H1 (cell line): ENCODE results near the gene ATP7B. TPM values are rescaled to one million over a fixed set of nuclear protein-coding genes. Genes with fewer than 3 reads are reported as not detected.

Source experiments
- CTCF ChIA-PET: fragments of 300-600 bp; sonication (Branson Sonifier 250); formaldehyde crosslinking; loops from one replicate; lab custom pipeline; 2021; ENCODE audit not compliant: partially characterized antibody; lab: Charles Lee
- POLR2A ChIA-PET: fragments of 300-600 bp; sonication (Branson Sonifier 250); formaldehyde crosslinking; loops from one replicate; lab custom pipeline; 2021; ENCODE audit warnings: inconsistent platforms; ENCODE audit not compliant: partially characterized antibody; lab: Charles Lee
- DNase-seq, 2 experiments: peaks; one replicate each; pipeline versions ENCODE4 v3.0.0 to v3.0.0-alpha.2; 2010 to 2022; ENCODE audit warnings: low spot score in 2 of 2, low read depth in 1 of 2, mixed read lengths in 1 of 2
- FAIRE-seq: peaks from 2 replicates; lab custom pipeline; 2011; peaks lifted over from hg19 to GRCh38; lab: Jason Lieb, UNC
- H2AFZ ChIP-seq: 2 replicates; pipeline ENCODE4 v1.8.1; 2012; ENCODE audit warnings: low read length, inconsistent platforms
- H2AK5ac ChIP-seq: 2 replicates; pipeline ENCODE4 v1.6.1; 2013; ENCODE audit warnings: low read depth, low read length
- H2BK120ac ChIP-seq: replicated peaks from 2 replicates; pipeline ENCODE3; 2013; ENCODE audit warnings: low read depth, low read length, inconsistent platforms
- H2BK12ac ChIP-seq: 2 replicates; pipeline ENCODE4 v1.6.1; 2013; ENCODE audit warnings: low read depth, low read length
- H2BK15ac ChIP-seq: 2 replicates; pipeline ENCODE4 v1.6.1; 2013; ENCODE audit warnings: low read length
- H2BK20ac ChIP-seq: 2 replicates; pipeline ENCODE4 v1.6.1; 2013; ENCODE audit warnings: low read length
- H2BK5ac ChIP-seq: 2 replicates; pipeline ENCODE4 v1.6.1; 2013; ENCODE audit warnings: low read depth, low read length
- H3K14ac ChIP-seq: 2 replicates; pipeline ENCODE4 v1.6.1; 2013; ENCODE audit warnings: inconsistent platforms; ENCODE audit not compliant: insufficient read length
- H3K18ac ChIP-seq: 2 replicates; pipeline ENCODE4 v1.6.1; 2013; ENCODE audit warnings: low read length; ENCODE audit errors: extremely low read depth
- H3K23ac ChIP-seq: 2 replicates; pipeline ENCODE4 v1.6.1; 2013; ENCODE audit warnings: inconsistent platforms; ENCODE audit not compliant: insufficient read length
- H3K23me2 ChIP-seq: 2 replicates; pipeline ENCODE4 v1.6.1; 2013; ENCODE audit warnings: low read depth, low read length
- H3K27ac ChIP-seq: 2 replicates; pipeline ENCODE4 v1.6.1; 2011; ENCODE audit warnings: low read depth, low read length, inconsistent platforms
- H3K27me3 ChIP-seq, 4 experiments: replicated peaks in 1 of 4; 1 replicate in 1 of 4; 2 replicates in 3 of 4; pipeline versions ENCODE4 v1.6.1 to v1.8.1; 2011 to 2013; ENCODE audit warnings: low read length in 3 of 4, mild to moderate bottlenecking in 3 of 4, inconsistent platforms in 2 of 4, mixed read lengths in 2 of 4, moderate library complexity in 1 of 4; ENCODE audit not compliant: control insufficient read depth in 3 of 4, insufficient read depth in 3 of 4; ENCODE audit errors: extremely low read depth in 1 of 4
- H3K36me3 ChIP-seq, 4 experiments: 2 replicates each; pipeline versions ENCODE4 v1.6.1 to v1.8.1; 2011 to 2013; ENCODE audit warnings: mild to moderate bottlenecking in 4 of 4, low read length in 3 of 4, moderate library complexity in 2 of 4, control low read depth in 1 of 4, inconsistent platforms in 1 of 4; ENCODE audit not compliant: insufficient read depth in 4 of 4, control insufficient read depth in 2 of 4
- H3K4ac ChIP-seq: replicated peaks from 2 replicates; pipeline ENCODE3; 2013; ENCODE audit warnings: low read length, low read depth, mixed read lengths, inconsistent platforms; ENCODE audit not compliant: insufficient read length
- H3K4me1 ChIP-seq, 4 experiments: replicated peaks in 1 of 4; 1 replicate in 1 of 4; 2 replicates in 3 of 4; pipeline versions ENCODE4 v1.6.1 to v1.8.1; 2011 to 2013; ENCODE audit warnings: low read length in 3 of 4, inconsistent platforms in 2 of 4, mixed read lengths in 1 of 4; ENCODE audit not compliant: insufficient read depth in 4 of 4, control insufficient read depth in 3 of 4
- H3K4me2 ChIP-seq, 2 experiments: 2 replicates each; pipeline versions ENCODE4 v1.6.1 to v1.8.1; 2011 to 2013; ENCODE audit warnings: low read depth in 2 of 2, low read length in 2 of 2, control low read depth in 1 of 2, inconsistent platforms in 1 of 2, mild to moderate bottlenecking in 1 of 2; ENCODE audit not compliant: insufficient read depth in 1 of 2
- H3K4me3 ChIP-seq, 4 experiments: fragments of 200-600, 300-600 bp in 1 of 4; sonication (generic), shearing (Covaris generic), sonication (Bioruptor Twin) in 1 of 4; 2 replicates each; pipeline versions ENCODE4 v1.5.1 to v1.8.1; 2011 to 2016; ENCODE audit warnings: low read length in 4 of 4, low read depth in 3 of 4, control low read depth in 2 of 4, inconsistent platforms in 2 of 4, mild to moderate bottlenecking in 2 of 4, mixed read lengths in 1 of 4, moderate library complexity in 1 of 4; ENCODE audit not compliant: insufficient read depth in 2 of 4; ENCODE audit errors: extremely low read depth in 1 of 4
- H3K56ac ChIP-seq: replicated peaks from 2 replicates; pipeline ENCODE3; 2013; ENCODE audit warnings: low read depth, mild to moderate bottlenecking, mixed read lengths, low read length, inconsistent platforms; ENCODE audit not compliant: insufficient read length
- H3K79me1 ChIP-seq: 2 replicates; pipeline ENCODE4 v1.6.1; 2013; ENCODE audit warnings: low read depth, low read length, control low read depth
- H3K79me2 ChIP-seq, 2 experiments: 2 replicates each; pipeline versions ENCODE4 v1.6.1 to v1.8.1; 2012 to 2013; ENCODE audit warnings: low read length in 2 of 2, mild to moderate bottlenecking in 2 of 2, inconsistent platforms in 1 of 2; ENCODE audit not compliant: insufficient read depth in 2 of 2, control insufficient read depth in 1 of 2
- H3K9ac ChIP-seq, 4 experiments: replicated peaks in 1 of 4; 1 replicate in 1 of 4; 2 replicates in 3 of 4; pipeline versions ENCODE4 v1.6.1 to v1.8.1; 2011 to 2013; ENCODE audit warnings: low read depth in 3 of 4, low read length in 3 of 4, control low read depth in 2 of 4, mild to moderate bottlenecking in 2 of 4, moderate library complexity in 2 of 4, inconsistent platforms in 1 of 4; ENCODE audit errors: extremely low read depth in 1 of 4
- H3K9me3 ChIP-seq, 2 experiments: 2 replicates each; pipeline versions ENCODE4 v1.6.1 to v1.8.1; 2012 to 2013; ENCODE audit warnings: mild to moderate bottlenecking in 2 of 2, moderate library complexity in 2 of 2, control low read depth in 1 of 2, inconsistent platforms in 1 of 2, low read depth in 1 of 2, low read length in 1 of 2, mixed read lengths in 1 of 2; ENCODE audit not compliant: insufficient read depth in 2 of 2
- H4K20me1 ChIP-seq, 2 experiments: replicated peaks in 1 of 2; 2 replicates each; pipeline versions ENCODE3 to v1.8.1; 2011 to 2013; ENCODE audit warnings: inconsistent platforms in 2 of 2, low read length in 2 of 2, mild to moderate bottlenecking in 1 of 2; ENCODE audit not compliant: insufficient read depth in 2 of 2, control insufficient read depth in 1 of 2
- H4K5ac ChIP-seq: 2 replicates; pipeline ENCODE4 v1.6.1; 2013; ENCODE audit warnings: low read length, low read depth, mixed read lengths, inconsistent platforms; ENCODE audit not compliant: insufficient read length
- H4K8ac ChIP-seq: 2 replicates; pipeline ENCODE4 v1.8.0; 2013; ENCODE audit warnings: mild to moderate bottlenecking, moderate library complexity, low read length, inconsistent platforms; ENCODE audit not compliant: insufficient read depth; ENCODE audit errors: extremely low read depth
- H4K91ac ChIP-seq: replicated peaks from 2 replicates; pipeline ENCODE3; 2013; ENCODE audit warnings: low read length, mixed read lengths, inconsistent platforms; ENCODE audit not compliant: insufficient read length
- RAD21 ChIP-seq, 2 experiments: IDR thresholded peaks in 1 of 2; conservative IDR thresholded peaks in 1 of 2; 2 replicates each; pipeline ENCODE4 v1.6.1; 2011; ENCODE audit warnings: low read depth in 2 of 2, low read length in 2 of 2, improper control_type of control experiment in 1 of 2, inconsistent platforms in 1 of 2, mild to moderate bottlenecking in 1 of 2, moderate library complexity in 1 of 2
- WGBS, 2 experiments: shearing (Covaris generic) in 1 of 2; methylation state at CpG; one replicate each; pipeline versions ENCODE4 v1.1.6 to v1.1.7; 2013 to 2015; ENCODE audit warnings: low lambda C conversion rate in 2 of 2, mixed read lengths in 2 of 2, inconsistent platforms in 1 of 2, low coverage in 1 of 2, missing lambda C conversion rate in 1 of 2; ENCODE audit not compliant: insufficient replicate concordance in 2 of 2, insufficient coverage in 1 of 2, insufficient read length in 1 of 2; ENCODE audit errors: extremely low coverage in 1 of 2, missing lambda C conversion rate in 1 of 2; 5-methylcytosine and 5-hydroxymethylcytosine counted together
- polyA plus RNA-seq, 7 experiments: library from polyadenylated mRNA; depleted of rRNA in 3 of 7; stranded (reverse) in 5 of 7; unstranded in 2 of 7; fragments of >200 nt in 5 of 7; fragments of 200-250 nt in 2 of 7; gene quantifications; 1 replicate in 5 of 7; 2 replicates in 1 of 7; 4 replicates in 1 of 7; pipeline versions ENCODE4 v1.2.1 to v1.2.3, GENCODE V29; 2011 to 2013; ENCODE audit warnings: missing spikeins in 2 of 7, mixed read lengths in 2 of 7
- total RNA-seq: library from RNA; stranded (reverse); fragmentation: NEBNext Ultra II Directional; extraction: Animal tissue kit (Norgen Biotek cat#: 25700); gene quantifications from 2 replicates; pipeline ENCODE4 v1.2.1, GENCODE V29; 2021

ATP7B gene
- total and polyA plus RNA-seq, 2 of the 8 experiments (the other 6 are each of a cell fraction or from before 2014, with no cell fraction given), result 4.1 to 9.2 TPM

DNA sequence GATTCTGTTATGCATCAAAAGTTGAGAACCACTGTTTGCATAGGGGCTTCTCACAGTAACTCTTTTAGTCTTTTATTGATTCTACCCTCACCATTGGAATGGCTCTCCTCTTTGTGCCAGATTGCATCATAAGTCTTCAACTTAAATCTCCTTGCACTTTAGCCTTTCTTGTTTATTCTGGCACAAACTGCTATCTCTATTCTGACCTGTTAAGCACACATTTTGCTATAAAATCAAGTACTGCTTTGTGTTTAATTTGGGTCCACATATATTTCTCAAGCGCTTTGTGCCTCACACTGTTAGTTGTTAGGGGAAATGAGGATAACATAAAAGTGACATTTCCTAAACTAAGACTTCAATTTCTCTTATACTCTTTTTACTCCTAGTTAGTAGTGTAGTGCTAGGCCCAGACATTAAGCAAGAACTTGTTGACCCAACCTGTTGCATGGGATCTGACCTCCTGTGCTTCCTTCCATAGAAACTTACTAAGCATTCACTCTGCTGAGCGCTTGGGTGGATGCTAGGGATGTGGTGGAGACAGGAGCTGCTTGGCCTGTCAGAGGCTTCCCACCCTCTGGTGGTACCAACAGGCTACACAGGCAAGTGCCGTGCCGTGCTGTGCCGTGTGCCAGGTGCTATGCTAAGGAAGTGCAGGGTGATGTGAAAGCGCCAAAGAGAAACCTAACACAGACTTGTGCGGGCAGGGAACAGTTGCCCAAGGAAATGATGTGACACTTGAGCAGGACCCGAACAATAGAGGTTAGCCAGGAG is 14.4 kb upstream of the ATP7B start:
- Histone ChIP-seq H3K79me2 (peaks cover 0 to 12% of the 10 kb centered on the region in 2 experiments; a peak in 2 of 4 replicates), H3K4ac (no peak overlapping the region), H3K36me3 (peaks cover 3 to 60% (median 36%) of the 10 kb centered on the region in 4 experiments; a peak in 7 of 8 replicates), H3K18ac (no peak overlapping the region), H4K5ac (no peak overlapping the region), H2AFZ (no peak overlapping the region), H2BK12ac (no peak overlapping the region), H3K14ac (no peak overlapping the region), H3K9ac (no peak overlapping the region), H2BK20ac (no peak overlapping the region), H3K79me1 (peaks cover 3% of the 10 kb centered on the region; the same call in 1 of the 2 replicates), H4K20me1 (no peaks in the 10 kb centered on the region), H2AK5ac (no peak overlapping the region), H2BK5ac (no peak overlapping the region), H4K91ac (no peak overlapping the region), H2BK15ac (no peak overlapping the region), H3K23me2 (no peaks in the 10 kb centered on the region), H4K8ac (no peak overlapping the region), H3K27me3 (no peaks in the 10 kb centered on the region), H3K9me3 (peaks cover 12 to 14% of the 10 kb centered on the region in 2 experiments; a peak in 2 of 4 replicates), H3K23ac (no peak overlapping the region), H2BK120ac (no peak overlapping the region), H3K4me3 (no peak overlapping the region), H3K4me1 (no peaks in the 10 kb centered on the region), H3K4me2 (no peak overlapping the region), H3K56ac (no peak overlapping the region), H3K27ac (no peak overlapping the region)
- DNase-seq, result no peak
- CTCF ChIA-PET, result interaction anchor here (0.7 to 2.4 kb wide), 6 partner anchors 13 to 102 kb away, joined by 3 to 7 read pairs (median 6); partner anchors contain the start of genes ALG11 and NEK5
- FAIRE-seq, result no peak
- POLR2A ChIA-PET, result interaction anchor here (0.9 to 1.0 kb wide), 2 partner anchors 13 to 27 kb away, joined by 3 to 5 read pairs; partner anchors contain the start of gene ALG11
- WGBS, 2 experiments, result 87% methylated on average over 8 of the region's 8 CpGs; no CpG with 5 or more reads in 1 of the 2 experiments
- TF ChIP-seq RAD21 (IDR thresholded peaks at IDR 0.05 in 1 of 2, conservative IDR thresholded peaks at IDR 0.05 in 1 of 2; ENCODE audit: low read depth in 2 of 2, low read length in 2 of 2), result peak in 1 of 2 experiments; percentile 19; a peak in 1 of 4 replicates
